ENCODE measurements around the gene DDX4. TPM values are rescaled to one million over a fixed set of nuclear protein-coding genes. Genes with fewer than 3 reads are reported as not detected.

DDX4 gene
- total and polyA plus RNA-seq, 9 of the 15 experiments (the other 6 are each of a cell fraction or from before 2014, with no cell fraction given): not detected

GRCh38 chr5:55734658-55735057 is 3.2 kb upstream of the DDX4 start:
- POLR2A ChIA-PET: no interaction called here
- Histone ChIP-seq H3K4me3 (no peak overlapping the region), H4K20me1 (replicated peaks; ENCODE audit: control insufficient read depth, insufficient read depth, low read length) (no peaks in the 10 kb centered on the region), H3K9me1 (ENCODE audit: control insufficient read depth, insufficient read depth, low read length) (no peaks in the 10 kb centered on the region), H2AFZ (ENCODE audit: low read depth, low read length) (no peak overlapping the region), H3K79me2 (ENCODE audit: control insufficient read depth, insufficient read depth, low read length) (no peaks in the 10 kb centered on the region), H3K4me2 (ENCODE audit: insufficient read depth, low read length) (no peak overlapping the region), H3K27me3 (ENCODE audit: control insufficient read depth in 2 of 2, insufficient read depth in 2 of 2, low read length in 2 of 2) (peaks cover 0 to 5% of the 10 kb centered on the region in 2 experiments; a peak in 2 of 5 replicates), H3K4me1 (replicated peaks in 1 of 2; ENCODE audit: control insufficient read depth in 2 of 2, insufficient read depth in 2 of 2, low read length in 2 of 2) (peaks cover 0 to 4% of the 10 kb centered on the region in 2 experiments; a peak in 1 of 5 replicates), H3K9me3 (replicated peaks; ENCODE audit: control insufficient read depth, insufficient read depth, low read depth, low read length) (no peaks in the 10 kb centered on the region), H3K9ac (ENCODE audit: insufficient read depth in 1 of 2, low read depth in 2 of 2, low read length in 2 of 2) (no peak overlapping the region), H3K36me3 (ENCODE audit: control insufficient read depth, insufficient read depth, low read length) (no peaks in the 10 kb centered on the region), H3K27ac (ENCODE audit: extremely low read depth, low read depth, low read length) (no peak overlapping the region)
- no peak for FAIRE-seq
- no peak for ATAC-seq
- no peak for DNase-seq (ENCODE audit: extremely low read depth in 1 of 4, low spot score in 3 of 4)
- in situ Hi-C loops (cut with MboI): no loop called here
- CTCF ChIA-PET (ENCODE audit: low intra/inter-chr PET ratio): no interaction called here
- intact Hi-C loops (cut with micrococcal nuclease): no loop called here
- WGBS (ENCODE audit: insufficient coverage, low coverage, missing lambda C conversion rate): 15% methylated on average over 1 of the region's 1 CpG
- TF ChIP-seq RBM25 (IDR thresholded peaks at IDR 0.05; ENCODE audit: low read depth, low read length, severe bottlenecking) (peak; percentile 69), ZNF655 (CRISPR knock-in tag; IDR thresholded peaks at IDR 0.05) (no peak)
- BruUV-seq (replicated peaks): no TSS peak

- H3K9me1 ChIP-seq (ENCODE audit: control insufficient read depth, insufficient read depth, low read length): no peaks in the 10 kb centered on the region
- H3K79me2 ChIP-seq (ENCODE audit: control insufficient read depth, insufficient read depth, low read length): no peaks in the 10 kb centered on the region
- BruUV-seq (replicated peaks): no TSS peak
- peaks cover 2 to 9% of the 10 kb centered on the region in 2 experiments; a peak in 3 of 5 replicates for H3K27me3 ChIP-seq (ENCODE audit: control insufficient read depth in 2 of 2, insufficient read depth in 2 of 2, low read length in 2 of 2)
- no peak overlapping the region for H3K27ac ChIP-seq (ENCODE audit: extremely low read depth, low read depth, low read length)
- ChIA-PET POLR2A (interaction anchor here (0.8 kb wide), 1 partner anchor 558 kb away, joined by 3 read pairs; no protein-coding TSS in a partner anchor), CTCF (ENCODE audit: low intra/inter-chr PET ratio) (no interaction called here)
- no peak overlapping the region for H3K4me2 ChIP-seq (ENCODE audit: insufficient read depth, low read length)
- no peak for TF ChIP-seq HNRNPLL (IDR thresholded peaks at IDR 0.05; ENCODE audit: low read depth, low read length, poor library complexity, severe bottlenecking)
- no peak for TF ChIP-seq CHD1 (IDR thresholded peaks at IDR 0.05; ENCODE audit: low read length)
- no peak for TF ChIP-seq GABPA (tag; conservative IDR thresholded peaks at IDR 0.05; ENCODE audit: low read depth)
- no peak for TF ChIP-seq BCL6 (CRISPR knock-in tag; IDR thresholded peaks at IDR 0.05)
- TF ChIP-seq ETV5 (CRISPR knock-in tag; IDR thresholded peaks at IDR 0.05; ENCODE audit: low read depth): no peak
- TF ChIP-seq ATF1 (CRISPR knock-in tag; IDR thresholded peaks at IDR 0.05): no peak
- TF ChIP-seq ATF1 (tag; IDR thresholded peaks at IDR 0.05): no peak
- no peak for TF ChIP-seq NCOA1 (IDR thresholded peaks at IDR 0.05; ENCODE audit: low read depth)
- H3K36me3 ChIP-seq (ENCODE audit: control insufficient read depth, insufficient read depth, low read length): no peaks in the 10 kb centered on the region
- no peak for ATAC-seq
- H3K9ac ChIP-seq (ENCODE audit: insufficient read depth in 1 of 2, low read depth in 2 of 2, low read length in 2 of 2): no peak overlapping the region
- DNase-seq (ENCODE audit: extremely low read depth in 1 of 4, low spot score in 3 of 4): no peak
- H3K9me3 ChIP-seq (replicated peaks; ENCODE audit: control insufficient read depth, insufficient read depth, low read depth, low read length): no peaks in the 10 kb centered on the region
- H2AFZ ChIP-seq (ENCODE audit: low read depth, low read length): no peak overlapping the region
- in situ Hi-C loops (cut with MboI): no loop called here
- intact Hi-C loops (cut with micrococcal nuclease): no loop called here
- FAIRE-seq: no peak
- no peak overlapping the region for H3K4me3 ChIP-seq
- no peaks in the 10 kb centered on the region for H4K20me1 ChIP-seq (replicated peaks; ENCODE audit: control insufficient read depth, insufficient read depth, low read length)
- WGBS (ENCODE audit: insufficient coverage, low coverage, missing lambda C conversion rate): 2% methylated on average over 3 of the region's 3 CpGs
- peaks cover 0 to 2% of the 10 kb centered on the region in 2 experiments; a peak in 1 of 5 replicates for H3K4me1 ChIP-seq (replicated peaks in 1 of 2; ENCODE audit: control insufficient read depth in 2 of 2, insufficient read depth in 2 of 2, low read length in 2 of 2)
Measured at GRCh38 chr5:55742778-55743177, 4.9 kb downstream of the DDX4 start.
